NB4 (cell line): Measurements from ENCODE around the gene PRR35.

Source experiments
- CTCF ChIP-seq: IDR thresholded peaks from one replicate; pipeline ENCODE4 v1.5.1; 2012; ENCODE audit warnings: low read depth, low read length
- MAX ChIP-seq: IDR thresholded peaks from 2 replicates; pipeline ENCODE4 v1.6.1; 2011; ENCODE audit warnings: low read depth, low read length
- MYC ChIP-seq: IDR thresholded peaks from 2 replicates; pipeline ENCODE4 v1.6.1; 2011; ENCODE audit warnings: low read depth, low read length
- POLR2A ChIP-seq: IDR thresholded peaks from 2 replicates; pipeline ENCODE4 v1.6.1; 2011; ENCODE audit warnings: mild to moderate bottlenecking; ENCODE audit not compliant: insufficient read length; ENCODE audit errors: extremely low read depth

GRCh38 chr16:606656-607307 lies 46.6 kb downstream of the PRR35 start:
- TF ChIP-seq POLR2A = no peak
- TF ChIP-seq CTCF = no peak
- TF ChIP-seq MYC = no peak
- no peak for TF ChIP-seq MAX
